ENCODE measurements around the gene SORCS2.

SORCS2 gene

DNA sequence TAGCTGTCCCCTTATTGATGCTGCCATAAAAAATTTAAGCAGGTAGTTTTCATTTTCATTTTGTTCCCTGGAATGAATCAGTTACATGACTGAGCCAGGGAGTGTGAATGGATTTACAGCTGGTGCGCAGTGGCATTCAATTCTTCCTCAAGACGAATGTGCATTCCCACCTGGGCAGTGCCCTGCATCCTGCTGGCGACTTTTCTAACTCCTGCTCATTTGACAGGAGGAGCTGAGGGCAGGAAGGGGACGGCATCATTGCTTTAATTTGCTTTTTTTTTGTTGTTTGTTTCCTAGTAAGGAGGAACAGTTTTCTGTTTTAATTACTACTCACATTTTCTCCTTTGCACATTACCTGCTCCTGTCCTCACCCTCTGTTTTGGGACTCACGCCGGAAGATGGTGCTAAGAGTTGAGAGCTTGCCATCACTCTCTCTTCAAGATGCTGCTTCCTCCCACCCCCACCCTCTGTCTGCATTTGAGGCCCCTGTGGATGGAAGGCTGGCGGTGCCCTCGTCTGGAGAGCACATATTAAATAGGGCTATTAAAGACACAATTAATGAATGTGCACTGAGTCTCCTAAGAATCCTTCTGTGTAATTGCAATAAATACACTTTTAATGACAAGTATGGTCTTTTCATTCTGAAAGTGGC is 206.6 kb downstream of the SORCS2 start:
- DNase-seq: no peak

DNA sequence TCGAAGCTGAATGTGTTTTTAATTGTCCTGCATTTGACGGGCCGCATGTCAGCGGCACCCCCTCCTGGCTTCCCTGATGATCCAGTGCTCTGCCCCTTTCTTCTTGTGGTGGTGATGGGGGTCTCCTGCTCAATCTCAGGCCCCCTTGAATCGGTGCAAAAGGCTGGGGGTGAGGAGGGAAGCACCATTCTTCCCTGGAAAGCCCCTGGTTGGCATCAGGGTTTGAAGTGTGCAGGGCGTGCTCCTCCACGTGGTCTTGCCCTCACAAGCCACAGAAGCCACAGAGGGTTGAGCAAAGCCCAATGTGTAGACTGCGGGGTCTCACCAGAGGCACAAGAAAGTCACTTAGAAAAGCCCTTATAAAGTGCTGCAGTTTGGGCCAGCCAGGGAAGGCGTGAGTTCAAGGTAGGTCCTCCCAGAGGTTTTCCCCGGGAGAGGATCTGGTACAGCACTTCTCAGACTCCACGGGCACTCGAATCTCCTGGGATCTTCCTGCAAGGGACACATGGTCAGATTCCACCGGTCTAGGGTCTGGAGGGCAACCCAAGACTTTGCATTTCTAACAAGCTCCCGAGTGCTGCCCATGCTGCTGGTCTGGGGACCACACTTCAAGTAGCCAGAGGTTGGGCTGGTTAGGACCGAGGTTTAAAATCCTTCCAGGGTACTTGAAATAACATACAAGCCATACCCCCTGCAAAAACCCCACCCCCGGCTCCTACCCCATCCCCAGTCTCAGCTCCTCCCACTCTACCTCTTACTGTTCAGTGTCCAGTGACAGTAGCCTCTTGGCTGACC is 207.3 kb downstream of the SORCS2 start:
- no peak for DNase-seq

DNA sequence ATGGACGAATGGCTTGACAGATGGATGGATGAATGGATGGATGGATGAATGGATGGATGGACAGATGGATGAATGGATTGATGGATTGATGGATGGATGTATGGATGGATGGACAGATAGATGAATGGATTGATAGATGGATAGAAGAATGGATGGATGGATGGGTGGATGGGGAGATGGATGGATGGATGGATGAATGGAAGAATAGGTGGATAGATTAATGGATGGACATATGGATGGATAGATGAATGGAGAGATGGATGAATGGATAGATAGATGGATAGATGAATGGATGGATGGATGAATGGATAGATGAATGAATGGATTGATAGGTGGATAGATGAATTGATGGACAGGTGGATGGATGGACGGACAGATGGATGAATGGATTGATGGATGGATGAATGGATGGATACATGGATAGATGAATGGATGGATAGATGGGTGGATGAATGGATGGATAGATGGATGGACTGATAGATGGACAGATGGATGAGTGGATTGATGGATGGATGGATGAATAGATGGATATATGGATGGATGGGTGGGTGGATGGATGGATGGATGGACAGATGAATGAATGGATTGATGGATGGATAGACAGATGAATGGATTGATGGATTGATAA is 208.4 kb downstream of the SORCS2 start:
- DNase-seq: no peak

DNA sequence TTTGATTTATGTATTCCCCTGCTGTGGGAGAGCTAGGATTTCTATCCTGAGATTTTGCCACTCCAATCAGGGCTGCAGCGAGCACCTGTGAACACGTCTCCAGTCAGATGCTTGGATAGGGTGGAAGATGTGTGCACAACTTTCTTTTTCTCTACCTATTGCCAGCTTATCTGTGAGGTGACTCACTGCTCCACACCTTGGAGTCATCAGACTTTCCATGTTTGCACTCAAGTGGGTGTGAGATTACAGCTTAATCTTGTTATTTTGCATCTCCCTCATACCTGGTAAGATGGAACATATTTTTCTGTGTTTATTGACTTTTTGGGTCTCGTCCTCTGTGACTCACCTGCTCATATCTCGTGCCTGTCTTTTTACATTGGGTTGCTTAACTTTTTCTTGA is 210.2 kb downstream of the SORCS2 start:
- no peak for DNase-seq

DNA sequence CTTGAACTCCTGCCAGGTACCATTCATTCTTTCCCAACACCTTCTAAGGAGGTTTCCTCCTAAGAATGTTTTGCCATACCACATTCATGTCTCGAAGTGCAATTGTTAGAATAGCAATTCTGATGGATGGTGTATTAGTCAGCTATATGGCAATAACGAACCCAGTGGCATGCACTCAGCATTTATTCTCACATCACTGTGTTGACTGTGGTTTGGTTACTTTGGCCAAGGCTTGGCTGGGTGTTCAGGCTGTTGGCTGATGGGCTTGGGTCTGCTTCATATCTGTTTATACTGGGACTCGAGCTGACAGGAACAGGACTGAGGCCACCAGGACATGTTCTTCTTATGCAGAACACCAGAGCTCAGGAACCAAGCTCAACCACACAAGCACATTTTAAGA is 210.7 kb downstream of the SORCS2 start:
- DNase-seq: no peak

DNA sequence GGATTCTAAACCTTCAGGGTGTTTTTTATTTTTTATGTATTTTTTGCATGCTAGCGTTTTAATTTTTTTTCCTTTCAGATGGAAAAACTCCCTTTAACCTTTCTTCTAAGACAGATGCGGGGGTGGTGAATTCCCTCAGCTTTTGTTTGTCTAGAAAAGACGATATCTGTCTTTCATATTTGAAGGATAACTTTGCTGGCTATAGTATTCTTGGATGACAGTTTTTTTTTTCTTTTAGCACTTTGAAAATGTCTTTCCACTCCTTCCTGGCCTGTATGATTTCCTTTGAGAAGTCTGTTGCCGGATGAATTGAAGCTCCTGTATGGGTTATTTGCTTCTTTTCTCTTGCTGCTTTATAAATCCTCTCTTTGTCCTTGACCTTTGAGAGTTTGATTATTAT is 215.8 kb downstream of the SORCS2 start:
- DNase-seq: no peak

DNA sequence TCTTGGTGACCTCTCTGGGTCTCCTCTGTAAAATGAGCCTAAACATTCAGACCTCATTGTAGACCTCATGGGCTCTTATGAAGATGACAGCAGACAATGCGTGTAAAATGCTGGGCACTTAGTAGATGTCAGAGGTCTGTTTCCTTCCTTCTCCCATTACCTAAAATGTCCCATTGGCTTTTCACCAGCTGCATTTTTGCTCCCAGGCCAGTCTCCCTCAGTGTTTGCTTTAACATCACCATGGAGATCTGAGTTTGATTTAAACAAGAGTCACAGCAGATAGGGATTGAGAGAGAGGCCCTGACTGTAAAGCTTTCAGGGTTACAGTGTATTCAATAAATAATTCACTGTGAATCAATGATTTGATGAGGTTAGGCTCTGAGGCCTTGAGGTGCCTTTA is 218.1 kb downstream of the SORCS2 start:
- DNase-seq: no peak

DNA sequence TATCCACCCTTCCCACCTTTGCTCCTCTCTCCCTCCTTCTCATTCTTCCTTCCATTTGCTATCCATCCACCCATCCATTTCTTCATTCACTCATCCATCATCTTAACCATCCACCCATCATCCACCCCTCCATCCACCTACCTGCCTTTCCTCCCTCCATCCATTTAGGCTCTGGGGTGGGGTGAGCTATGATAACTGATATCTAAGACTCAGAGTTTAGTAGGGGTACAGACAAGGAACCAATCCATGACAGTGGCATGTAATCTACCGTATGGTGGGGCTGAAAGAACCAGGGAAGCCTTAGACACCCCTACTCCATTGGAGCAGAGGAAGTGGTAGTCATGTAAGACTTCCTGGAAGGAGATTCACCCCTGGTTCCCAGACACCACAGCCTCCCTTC is 219.2 kb downstream of the SORCS2 start:
- no peak for DNase-seq

DNA sequence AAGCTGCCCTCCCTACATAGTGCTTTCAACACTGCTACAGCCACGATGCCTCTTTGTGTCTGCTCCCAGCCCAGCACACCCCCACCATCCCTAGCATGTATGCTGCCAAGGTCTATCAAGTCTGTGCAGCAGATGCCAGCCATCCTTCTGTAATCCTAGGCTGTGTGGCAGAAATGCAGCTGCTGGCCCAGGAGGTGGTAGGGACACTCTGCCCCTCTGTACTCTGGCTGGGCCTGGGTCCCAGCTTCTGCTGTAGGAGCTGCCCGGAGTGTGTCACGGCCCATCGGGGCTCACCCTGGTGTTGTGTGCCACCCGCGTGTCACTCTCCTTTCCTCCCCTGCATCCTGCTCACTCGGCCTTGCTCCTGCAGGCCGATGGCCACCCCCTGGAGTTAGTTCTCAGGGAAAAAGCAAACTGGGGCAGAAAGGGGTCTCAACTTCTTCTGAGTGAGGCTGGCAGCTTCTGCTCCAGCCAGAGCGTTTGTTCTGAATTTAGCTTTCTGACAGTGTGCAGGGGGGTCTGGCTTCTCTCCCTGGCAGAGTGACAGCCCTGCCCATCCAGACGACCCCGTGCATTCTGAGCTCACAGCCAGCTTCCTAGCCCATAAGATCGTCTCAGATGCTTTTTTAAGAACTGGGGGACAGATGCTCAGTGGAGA is 219.7 kb downstream of the SORCS2 start:
- no peak for DNase-seq

DNA sequence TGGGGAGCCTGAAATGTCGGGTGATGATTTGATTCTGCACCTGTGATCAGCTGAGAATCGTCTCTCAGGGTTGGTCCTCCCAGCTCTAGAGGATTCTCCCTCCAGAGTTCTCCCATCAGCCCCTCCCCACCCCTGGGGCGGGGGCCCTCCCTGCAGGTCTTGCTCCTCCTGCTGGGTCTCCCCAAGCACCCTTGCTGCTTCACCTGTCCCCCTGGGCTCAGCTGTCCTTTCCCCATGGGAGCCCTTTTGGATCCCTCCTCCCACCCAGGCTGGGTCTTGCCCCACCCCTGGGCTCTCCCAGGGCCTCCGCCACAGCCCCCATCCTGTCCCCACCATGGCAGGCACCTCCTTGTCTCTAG is 220.2 kb downstream of the SORCS2 start:
- DNase-seq: no peak

DNA sequence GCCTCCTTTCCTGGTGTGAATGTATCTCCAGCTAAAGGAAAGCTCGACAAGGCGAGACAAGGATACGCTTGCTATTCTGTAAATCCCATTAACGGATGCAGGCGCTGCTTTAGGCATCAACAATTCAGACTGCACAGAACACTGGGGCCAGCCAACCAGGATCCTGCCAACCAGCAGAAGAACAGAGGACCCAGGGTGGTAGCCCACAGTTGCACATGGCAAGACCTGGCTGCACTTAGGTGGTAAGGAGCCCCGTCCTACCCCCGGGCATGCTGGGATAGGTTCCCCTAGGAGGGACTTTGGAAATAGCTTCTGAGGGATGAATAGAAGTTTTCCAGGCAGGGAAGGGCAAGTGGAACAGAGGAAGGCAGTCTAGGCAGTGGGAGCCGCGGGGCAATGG is 221.7 kb downstream of the SORCS2 start:
- DNase-seq: no peak

DNA sequence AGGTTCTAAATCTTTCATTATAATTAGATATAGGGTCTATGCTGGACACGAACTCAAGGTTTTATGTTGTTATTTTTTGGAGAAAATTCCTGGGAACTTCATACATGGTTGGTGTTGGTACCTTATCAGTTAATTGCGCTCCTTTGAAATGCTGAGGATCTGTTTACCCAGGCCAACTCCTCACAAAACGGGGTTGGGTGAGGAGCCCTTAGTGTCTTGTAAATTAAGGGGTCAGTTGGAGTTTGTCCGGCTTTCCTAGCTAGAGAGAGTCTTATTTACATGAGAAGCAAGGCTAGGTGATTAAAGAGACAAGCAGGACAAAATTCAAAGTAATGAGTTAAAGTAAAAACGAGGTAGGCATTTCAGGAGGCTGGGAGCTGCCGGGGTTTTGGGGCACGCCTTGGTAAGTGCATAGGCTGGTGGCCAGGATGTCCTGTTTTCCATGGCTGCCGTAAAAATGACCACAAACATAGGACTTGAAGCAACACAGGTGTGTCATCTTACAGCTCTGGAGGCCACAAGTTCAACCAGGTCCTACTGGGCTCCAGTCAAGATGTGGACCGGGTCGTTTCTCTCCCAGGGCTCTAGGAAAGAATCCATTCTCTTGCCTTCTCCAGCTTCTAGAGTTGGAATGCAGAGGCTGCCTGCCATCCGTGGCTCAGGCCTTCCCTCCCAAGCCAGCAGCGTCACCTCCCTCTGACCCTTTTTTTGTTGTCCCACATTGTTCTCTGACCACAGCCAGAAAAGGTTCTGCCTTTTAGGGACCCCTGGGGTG is 222.6 kb downstream of the SORCS2 start:
- no peak for DNase-seq

DNA sequence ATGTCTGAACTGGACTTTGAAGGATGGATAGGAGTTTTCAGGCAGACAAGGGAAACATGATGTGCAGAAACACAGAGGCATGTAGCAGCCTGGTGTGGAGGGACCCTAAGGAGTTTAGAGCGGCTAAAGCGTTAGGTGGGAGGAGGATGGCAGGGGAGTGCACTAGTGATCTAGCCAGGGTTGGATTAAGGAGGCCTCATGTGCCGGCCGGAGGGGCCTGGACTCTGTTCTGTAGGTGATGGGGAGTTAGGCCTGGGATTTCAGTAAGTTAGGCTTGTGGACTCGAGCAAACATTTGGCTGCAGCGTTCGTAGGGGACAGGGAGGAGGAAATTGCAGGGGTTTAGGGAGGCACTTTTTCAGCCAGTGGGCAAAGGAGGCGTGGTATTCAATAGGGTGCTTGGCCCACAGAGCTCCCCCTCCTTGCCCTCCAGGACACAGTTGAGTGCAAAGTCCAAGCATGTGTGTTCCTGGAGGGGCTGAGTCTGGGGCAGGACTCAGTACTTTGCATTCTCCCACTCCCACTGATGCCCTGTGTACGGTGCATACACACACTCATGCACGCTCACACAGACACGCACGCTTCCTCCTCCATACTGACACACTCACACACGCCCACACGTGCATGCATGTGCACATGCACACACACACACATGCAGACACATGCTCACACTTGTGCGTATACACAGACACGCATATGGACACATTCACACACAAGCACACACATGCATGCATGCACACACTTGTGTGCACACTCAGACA is 223.8 kb downstream of the SORCS2 start:
- no peak for DNase-seq

DNA sequence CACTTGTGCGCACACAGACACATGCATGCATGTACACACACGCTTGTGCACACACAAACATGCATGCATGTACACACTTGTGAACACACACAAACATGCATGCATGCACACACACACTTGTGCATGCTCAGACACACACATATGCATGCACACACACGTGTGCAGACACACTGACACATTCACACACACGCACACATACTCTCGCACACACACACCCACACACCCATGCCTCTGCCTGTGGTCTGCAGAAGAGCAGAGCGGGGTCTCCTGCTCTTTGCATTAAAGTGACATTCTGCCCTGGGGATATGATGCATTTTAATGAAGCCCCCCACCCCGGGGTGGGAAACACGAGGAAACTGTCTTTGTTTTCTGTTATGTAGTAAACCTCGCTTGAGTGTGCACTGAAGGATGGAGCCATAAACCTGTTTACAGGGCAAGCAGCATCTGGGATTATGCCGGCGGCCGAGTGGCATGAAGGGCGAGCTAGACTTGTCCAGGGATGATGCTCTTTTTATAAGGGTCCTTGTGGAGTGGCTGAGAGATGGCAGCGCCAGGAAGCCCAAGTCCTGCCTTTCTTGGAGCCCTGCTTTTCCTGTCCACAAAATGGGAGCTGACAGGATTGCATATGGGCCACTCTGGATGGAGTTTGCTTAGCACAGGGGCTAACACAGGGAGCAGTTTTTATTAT is 224.6 kb downstream of the SORCS2 start:
- DNase-seq: no peak

DNA sequence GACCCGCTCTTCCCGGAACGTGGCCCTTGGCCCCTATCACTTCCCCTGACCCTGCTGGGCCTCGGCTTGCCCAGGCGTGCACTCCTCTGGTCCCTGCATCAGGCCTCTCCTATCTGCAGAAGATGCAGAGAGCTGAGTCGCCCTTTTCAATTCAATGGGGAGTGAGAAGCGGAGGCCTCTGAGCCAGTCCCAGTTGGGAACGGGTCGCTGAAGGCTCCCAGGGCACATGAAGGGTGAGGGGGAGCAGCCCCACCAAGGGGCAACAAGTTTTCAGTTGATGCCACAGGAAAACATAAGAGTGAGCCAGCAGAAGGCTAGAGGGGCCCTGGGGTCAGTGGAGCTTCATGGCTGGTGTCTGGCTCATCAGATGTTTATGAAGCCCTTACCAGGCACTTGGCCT is 225.3 kb downstream of the SORCS2 start:
- no peak for DNase-seq

DNA sequence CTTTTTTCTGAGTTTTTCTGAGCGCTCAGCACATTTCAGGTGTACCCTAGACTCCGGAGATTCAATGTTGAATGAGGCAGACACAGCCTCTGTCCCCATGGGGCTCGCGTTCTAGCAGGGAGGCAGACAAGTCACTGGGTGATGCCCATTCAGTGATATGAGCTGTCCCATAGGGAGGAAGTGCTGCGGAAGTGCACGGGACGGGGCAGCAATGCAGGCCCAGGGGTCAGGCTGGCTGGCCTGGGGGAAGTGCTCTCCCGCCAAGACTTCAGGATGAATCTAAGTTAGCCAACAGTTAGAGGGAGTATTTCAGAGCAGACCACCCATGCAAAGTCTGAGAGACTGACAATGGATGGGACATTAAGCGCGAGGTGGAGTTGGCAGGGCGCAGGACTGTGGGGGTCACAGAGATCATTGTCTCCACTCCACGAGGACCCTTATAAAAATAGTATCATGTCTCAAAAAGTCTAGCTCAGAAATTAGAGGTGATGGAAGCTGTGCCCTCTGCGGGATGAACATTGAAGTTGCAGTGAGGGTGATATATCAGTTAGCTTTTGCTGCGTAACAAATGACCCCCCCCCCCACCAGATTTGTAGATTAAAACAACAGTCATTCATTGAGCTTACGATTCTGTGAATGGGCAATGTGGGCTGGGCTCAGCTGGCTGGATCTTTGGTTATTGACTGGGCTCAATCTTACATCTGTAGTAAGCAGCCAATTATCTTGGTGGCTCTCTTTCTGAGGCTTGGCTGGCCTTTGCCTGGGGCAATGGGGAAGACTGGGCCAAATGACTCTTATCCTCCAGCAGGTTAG is 226.0 kb downstream of the SORCS2 start:
- DNase-seq: no peak

DNA sequence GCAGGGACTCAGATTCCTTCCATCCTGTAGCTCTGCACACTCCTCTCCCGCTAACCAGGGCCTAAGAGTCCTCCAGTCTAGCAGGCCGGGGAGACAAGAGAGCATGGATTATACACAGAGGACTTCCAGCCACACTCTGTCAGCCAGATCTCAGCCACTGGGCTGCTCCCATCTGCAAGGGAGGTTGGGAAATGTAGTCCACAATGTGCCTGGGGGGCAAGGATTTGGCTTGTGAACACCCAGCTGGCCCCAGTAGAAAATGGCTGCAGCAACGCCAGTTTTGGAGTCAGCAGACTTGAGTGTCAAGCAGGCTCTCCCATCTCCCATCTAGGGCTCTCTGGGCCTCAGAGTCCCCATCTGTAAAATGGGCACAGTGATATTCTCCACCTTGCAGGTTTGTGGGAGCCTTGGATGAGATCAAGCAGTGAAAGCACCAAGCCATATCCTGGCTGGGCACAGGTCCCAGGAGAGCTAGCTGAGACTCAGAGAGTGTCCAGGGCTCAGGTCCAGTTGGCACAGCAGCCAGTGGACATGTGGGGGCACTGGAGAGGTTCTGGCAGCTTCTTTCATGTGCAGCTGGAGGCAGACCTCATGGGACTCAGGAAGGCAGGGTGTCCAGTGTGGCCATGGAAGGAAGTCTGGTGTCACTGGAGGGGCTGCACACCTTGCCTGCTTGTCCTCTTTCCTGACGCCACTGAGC is 227.8 kb downstream of the SORCS2 start:
- DNase-seq: no peak

DNA sequence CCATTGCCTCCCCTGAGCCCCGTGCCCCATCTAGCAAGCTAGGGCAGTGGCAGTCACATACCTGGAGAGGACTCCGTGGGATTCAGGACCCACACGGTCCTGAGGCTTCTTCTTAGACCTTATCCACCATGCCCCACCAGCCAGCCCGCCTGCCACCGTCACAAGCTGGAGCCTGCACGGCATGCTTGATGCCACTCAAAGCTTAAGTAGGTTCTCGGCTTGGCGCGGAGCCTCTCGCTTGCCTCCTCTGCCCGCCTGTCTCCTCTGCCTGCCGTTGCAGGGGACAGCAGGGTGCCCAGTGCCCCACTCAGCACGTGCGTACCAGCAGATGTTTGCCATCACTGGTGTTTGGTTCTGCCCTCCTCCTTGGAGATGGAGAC is 228.3 kb downstream of the SORCS2 start:
- no peak for DNase-seq

DNA sequence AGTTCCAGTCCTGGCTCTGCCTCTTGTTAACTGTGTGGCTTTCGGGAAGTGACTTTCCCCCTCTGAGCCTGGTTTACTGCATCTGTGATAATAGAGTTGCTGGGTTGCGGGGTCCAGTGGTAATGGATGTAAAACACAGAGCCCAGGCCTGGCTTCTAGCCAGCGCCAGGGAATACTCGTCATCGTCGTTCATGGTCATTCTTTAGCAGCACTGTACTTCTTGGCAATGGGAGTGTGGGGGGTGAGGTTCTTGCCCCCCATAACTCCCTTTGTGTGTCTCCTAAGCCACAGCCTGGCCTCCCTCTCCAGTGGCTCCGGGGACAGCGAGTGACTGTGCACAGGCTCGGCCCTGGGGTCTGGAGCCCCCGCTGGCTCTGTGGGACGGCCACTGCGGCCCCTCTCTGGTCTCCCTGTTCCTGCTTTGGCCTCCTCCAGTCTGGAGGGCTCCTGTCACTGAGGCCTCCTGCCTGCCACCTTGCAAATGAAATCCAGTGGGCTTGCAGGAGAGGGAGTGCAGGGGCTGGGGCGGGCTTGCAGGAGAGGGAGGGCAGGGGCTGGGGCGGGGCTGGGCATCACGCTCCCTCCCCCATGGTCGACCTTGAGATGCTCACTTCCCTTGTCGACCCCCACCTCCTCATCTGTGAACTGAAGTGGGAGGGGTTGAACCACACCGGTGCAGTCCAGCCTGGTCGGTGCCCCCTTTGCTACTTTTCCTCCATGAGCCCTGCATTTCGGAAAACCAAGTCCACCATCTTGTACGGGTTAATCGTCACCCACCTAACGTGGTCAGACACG is 229.2 kb downstream of the SORCS2 start:
- no peak for DNase-seq
